Suprapubic skin (tissue), 4 donors: ENCODE data around the gene RRH. TPM values are rescaled to one million over a fixed set of nuclear protein-coding genes. Genes with fewer than 3 reads are reported as not detected.
"Not testable (repeated sequence)": the region's sequence is repeated elsewhere in the genome, so short reads cannot be mapped to it uniquely, and the experiment has no call there.

ENCODE experiments used
- DNase-seq, 2 donors: peaks; one replicate each; pipeline ENCODE4 v3.0.0-alpha.2; 2019; ENCODE audit warnings: low spot score in 2 of 2
- H3K27ac ChIP-seq: fragments of 200-600 bp; sonication (generic); one replicate; pipeline ENCODE4 v1.5.1; 2019
- H3K27me3 ChIP-seq: fragments of 200-600 bp; sonication (generic); one replicate; pipeline ENCODE4 v1.5.1; 2019
- H3K36me3 ChIP-seq: fragments of 200-600 bp; sonication (generic); one replicate; pipeline ENCODE4 v1.5.1; 2019
- H3K4me1 ChIP-seq: fragments of 200-600 bp; sonication (generic); one replicate; pipeline ENCODE4 v1.5.1; 2019
- H3K4me3 ChIP-seq: fragments of 200-600 bp; sonication (generic); one replicate; pipeline ENCODE4 v1.5.1; 2019; ENCODE audit warnings: mild to moderate bottlenecking
- H3K9me3 ChIP-seq: fragments of 200-600 bp; sonication (generic); one replicate; pipeline ENCODE4 v1.5.1; 2019
- EP300 ChIP-seq: sonication (generic); formaldehyde crosslinking; IDR thresholded peaks from one replicate; pipeline ENCODE4 v1.6.1; 2017; ENCODE audit warnings: antibody characterized with exemption
- POLR2A ChIP-seq, 2 donors: fragments of 450-650 bp; IDR thresholded peaks; one replicate each; pipeline ENCODE4 v1.6.1; 2017; ENCODE audit warnings: antibody characterized with exemption in 2 of 2, mild to moderate bottlenecking in 2 of 2, moderate library complexity in 2 of 2
- POLR2AphosphoS5 ChIP-seq, 3 donors: sonication (generic); formaldehyde crosslinking; IDR thresholded peaks; one replicate each; pipeline ENCODE4 v1.6.1; 2017; ENCODE audit warnings: antibody characterized with exemption in 3 of 3
- WGBS: methylation state at CpG from one replicate; pipeline ENCODE4 v1.1.5; 2018; 5-methylcytosine and 5-hydroxymethylcytosine counted together
- total RNA-seq, 4 donors: library from RNA; depleted of rRNA; stranded (reverse); fragments of >200 nt; gene quantifications; one replicate each; pipeline ENCODE4 v1.1.0, GENCODE V29; 2016
- TF ChIP-seq, protein P1 (sequence below), 2 donors: fragments of 200-600 bp in 1 of 2; fragments of 450-650 bp in 1 of 2; sonication (generic) in 1 of 2; IDR thresholded peaks; one replicate each; pipeline ENCODE4 v1.5.1; 2016 to 2019; ENCODE audit warnings: antibody characterized with exemption in 2 of 2, mild to moderate bottlenecking in 1 of 2, moderate library complexity in 1 of 2

RRH gene
- total RNA-seq, 4 donors from 2014 or later = 0.78 to 1.2 TPM; not detected in 2

GRCh38 chr4:109836985-109837384, 9.2 kb downstream of the RRH start:
- 89% methylated on average over 3 of the region's 3 CpGs for WGBS
- TF ChIP-seq, protein P1, sequence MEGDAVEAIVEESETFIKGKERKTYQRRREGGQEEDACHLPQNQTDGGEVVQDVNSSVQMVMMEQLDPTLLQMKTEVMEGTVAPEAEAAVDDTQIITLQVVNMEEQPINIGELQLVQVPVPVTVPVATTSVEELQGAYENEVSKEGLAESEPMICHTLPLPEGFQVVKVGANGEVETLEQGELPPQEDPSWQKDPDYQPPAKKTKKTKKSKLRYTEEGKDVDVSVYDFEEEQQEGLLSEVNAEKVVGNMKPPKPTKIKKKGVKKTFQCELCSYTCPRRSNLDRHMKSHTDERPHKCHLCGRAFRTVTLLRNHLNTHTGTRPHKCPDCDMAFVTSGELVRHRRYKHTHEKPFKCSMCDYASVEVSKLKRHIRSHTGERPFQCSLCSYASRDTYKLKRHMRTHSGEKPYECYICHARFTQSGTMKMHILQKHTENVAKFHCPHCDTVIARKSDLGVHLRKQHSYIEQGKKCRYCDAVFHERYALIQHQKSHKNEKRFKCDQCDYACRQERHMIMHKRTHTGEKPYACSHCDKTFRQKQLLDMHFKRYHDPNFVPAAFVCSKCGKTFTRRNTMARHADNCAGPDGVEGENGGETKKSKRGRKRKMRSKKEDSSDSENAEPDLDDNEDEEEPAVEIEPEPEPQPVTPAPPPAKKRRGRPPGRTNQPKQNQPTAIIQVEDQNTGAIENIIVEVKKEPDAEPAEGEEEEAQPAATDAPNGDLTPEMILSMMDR (IDR thresholded peaks at IDR 0.05) = no peak
- no peak for TF ChIP-seq POLR2AphosphoS5 (IDR thresholded peaks at IDR 0.05)
- TF ChIP-seq POLR2A (IDR thresholded peaks at IDR 0.05) = no peak
- no peak for TF ChIP-seq EP300
- DNase-seq = no peak
- Histone ChIP-seq H3K36me3 (no peaks in the 10 kb centered on the region), H3K27me3 (no peaks in the 10 kb centered on the region), H3K9me3 (no peaks in the 10 kb centered on the region), H3K4me1 (no peaks in the 10 kb centered on the region), H3K27ac (no peak overlapping the region), H3K4me3 (no peak overlapping the region)

DNA sequence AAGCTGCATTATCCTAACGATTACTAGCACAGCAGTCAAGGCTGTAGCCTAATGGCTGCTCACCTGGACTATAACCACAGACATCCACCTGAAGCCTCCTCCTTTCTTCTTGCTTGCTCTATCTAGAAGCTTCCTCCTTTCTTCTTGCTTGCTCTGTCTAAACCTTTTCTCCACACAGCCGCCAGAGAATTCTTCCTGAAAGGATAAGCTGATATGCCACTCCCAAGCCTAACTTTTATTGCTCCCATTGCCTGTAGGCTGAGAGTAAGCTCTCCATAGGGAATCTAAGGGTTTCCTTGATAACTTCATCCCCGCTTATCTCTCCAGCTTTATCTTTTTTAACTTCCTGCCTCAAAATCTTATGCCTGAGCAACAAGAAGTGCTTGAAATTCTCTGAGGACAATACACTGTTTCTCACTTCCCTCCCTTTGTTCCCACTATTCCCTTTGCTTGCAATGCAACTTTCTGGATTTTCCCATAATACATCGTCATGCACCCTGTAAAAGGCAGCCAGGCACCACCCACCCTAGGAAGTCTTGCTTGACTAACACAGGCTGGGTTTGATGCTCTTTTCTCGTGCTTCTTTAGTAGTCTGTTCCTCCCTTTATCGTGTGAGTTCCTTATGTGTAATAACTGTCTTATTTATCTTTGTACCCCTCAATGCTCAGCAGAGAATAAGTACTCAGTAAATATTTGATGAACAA, 18.8 kb downstream of the RRH start:
- Histone ChIP-seq H3K36me3 (peaks cover 4% of the 10 kb centered on the region), H3K27ac (no peak overlapping the region), H3K9me3 (no peaks in the 10 kb centered on the region), H3K27me3 (no peaks in the 10 kb centered on the region), H3K4me3 (no peak overlapping the region), H3K4me1 (no peaks in the 10 kb centered on the region)
- TF ChIP-seq, protein P1 (IDR thresholded peaks at IDR 0.05) = no peak
- TF ChIP-seq POLR2AphosphoS5 (IDR thresholded peaks at IDR 0.05) = no peak
- TF ChIP-seq POLR2A (IDR thresholded peaks at IDR 0.05) = no peak
- TF ChIP-seq EP300 = no peak
- WGBS = 65% methylated on average over 6 of the region's 6 CpGs
- DNase-seq = no peak

DNA sequence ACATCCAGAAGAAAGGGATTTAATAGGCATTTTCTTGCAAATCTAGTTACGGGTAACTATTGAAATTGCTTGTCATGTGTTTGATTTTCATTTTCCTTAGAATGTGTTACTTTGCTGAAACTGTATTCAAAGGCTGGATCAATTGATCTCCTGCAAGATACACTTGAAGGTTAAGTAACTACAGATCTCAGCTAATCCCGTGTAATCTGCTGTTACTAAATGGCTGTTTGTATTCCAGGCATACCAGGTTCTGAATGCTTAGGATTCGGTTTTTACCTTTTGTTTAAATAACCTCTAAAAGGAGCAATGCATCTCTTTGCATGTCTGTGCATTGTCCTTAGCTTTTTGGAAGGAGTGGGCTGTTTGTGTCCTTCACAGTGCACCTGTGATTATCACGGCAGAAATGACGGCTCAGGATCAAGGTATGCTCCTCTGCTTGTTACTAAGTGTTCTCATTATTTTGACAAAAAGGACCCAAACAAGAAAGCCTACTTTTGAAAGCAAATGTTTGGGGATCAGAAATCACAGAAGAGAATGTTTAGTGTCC, 20.2 kb downstream of the RRH start, which contains the start of gene LRIT3:
TSS of gene LRIT3 (plus strand) at position 212 of the 547 bp plus-strand sequence. CDS start at position 307, 95 bp downstream.
- no peak for DNase-seq
- H3K4me3 ChIP-seq = no peak within 1 kb of the TSS
- TF ChIP-seq POLR2A (IDR thresholded peaks at IDR 0.05) (no peak), POLR2AphosphoS5 (IDR thresholded peaks at IDR 0.05) (no peak), EP300 (no peak)
- TF ChIP-seq, protein P1 (IDR thresholded peaks at IDR 0.05) = no peak
- no peaks in the 10 kb centered on the region for H3K9me3 ChIP-seq
- no peaks in the 10 kb centered on the region for H3K27me3 ChIP-seq
- no peak within 1 kb of the TSS for H3K27ac ChIP-seq
- no peaks in the 10 kb centered on the region for H3K4me1 ChIP-seq
- 85% methylated on average over 5 of the region's 5 CpGs for WGBS
- H3K36me3 ChIP-seq = peaks cover under 1% of the 10 kb centered on the region

DNA sequence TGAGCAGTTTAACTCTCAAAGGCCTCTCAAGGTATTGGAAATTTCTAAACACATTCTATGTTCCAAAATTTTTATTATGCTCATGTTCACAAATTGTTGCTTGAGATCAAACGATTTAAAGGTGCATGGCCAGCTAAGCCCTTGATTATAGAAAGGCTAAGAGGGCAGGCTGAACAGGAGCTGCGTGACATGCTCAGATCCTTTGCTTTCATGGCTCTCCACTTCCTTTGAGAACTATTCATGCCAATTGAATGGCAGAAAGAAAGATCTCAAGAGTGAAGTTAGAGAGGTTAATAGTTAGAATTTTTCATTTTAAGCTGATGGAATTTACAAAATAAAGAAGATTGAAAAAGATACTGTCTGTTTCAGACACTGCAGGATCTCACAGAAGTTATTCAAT, 20.7 kb downstream of the RRH start:
- DNase-seq = no peak
- Histone ChIP-seq H3K9me3 (no peaks in the 10 kb centered on the region), H3K27me3 (no peaks in the 10 kb centered on the region), H3K27ac (no peak overlapping the region), H3K4me1 (no peaks in the 10 kb centered on the region), H3K36me3 (no peaks in the 10 kb centered on the region), H3K4me3 (no peak overlapping the region)
- TF ChIP-seq, protein P1 (IDR thresholded peaks at IDR 0.05) = no peak
- TF ChIP-seq POLR2AphosphoS5 (IDR thresholded peaks at IDR 0.05) (no peak), POLR2A (IDR thresholded peaks at IDR 0.05) (no peak), EP300 (no peak)
- WGBS = 89% methylated on average over 2 of the region's 2 CpGs

DNA sequence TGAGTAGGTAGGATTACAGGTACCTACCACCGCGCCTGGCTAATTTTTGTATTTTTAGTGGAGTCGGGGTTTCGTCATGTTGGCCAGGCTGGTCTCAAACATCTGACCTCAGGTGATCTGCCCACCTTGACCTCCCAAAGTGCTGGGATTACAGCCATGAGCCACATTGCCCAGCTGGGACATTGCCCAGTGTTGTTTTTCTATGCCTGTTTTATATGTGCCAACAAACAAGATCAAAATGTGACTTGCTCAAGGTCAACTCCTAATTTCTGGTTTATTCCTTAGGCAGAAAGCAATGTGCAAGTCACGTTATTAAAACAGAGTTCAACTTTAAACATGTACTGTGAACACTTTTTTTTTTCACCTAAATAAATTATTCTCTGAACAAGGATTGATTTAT, 22.8 kb downstream of the RRH start:
- Histone ChIP-seq H3K9me3 (no peaks in the 10 kb centered on the region), H3K36me3 (no peaks in the 10 kb centered on the region), H3K27me3 (no peaks in the 10 kb centered on the region), H3K4me3 (no peak overlapping the region), H3K4me1 (no peaks in the 10 kb centered on the region), H3K27ac (no peak overlapping the region)
- DNase-seq = no peak
- TF ChIP-seq, protein P1 (IDR thresholded peaks at IDR 0.05) = no peak
- no peak for TF ChIP-seq POLR2A (IDR thresholded peaks at IDR 0.05)
- TF ChIP-seq POLR2AphosphoS5 (IDR thresholded peaks at IDR 0.05) = no peak
- TF ChIP-seq EP300 = no peak
- 76% methylated on average over 5 of the region's 5 CpGs for WGBS

DNA sequence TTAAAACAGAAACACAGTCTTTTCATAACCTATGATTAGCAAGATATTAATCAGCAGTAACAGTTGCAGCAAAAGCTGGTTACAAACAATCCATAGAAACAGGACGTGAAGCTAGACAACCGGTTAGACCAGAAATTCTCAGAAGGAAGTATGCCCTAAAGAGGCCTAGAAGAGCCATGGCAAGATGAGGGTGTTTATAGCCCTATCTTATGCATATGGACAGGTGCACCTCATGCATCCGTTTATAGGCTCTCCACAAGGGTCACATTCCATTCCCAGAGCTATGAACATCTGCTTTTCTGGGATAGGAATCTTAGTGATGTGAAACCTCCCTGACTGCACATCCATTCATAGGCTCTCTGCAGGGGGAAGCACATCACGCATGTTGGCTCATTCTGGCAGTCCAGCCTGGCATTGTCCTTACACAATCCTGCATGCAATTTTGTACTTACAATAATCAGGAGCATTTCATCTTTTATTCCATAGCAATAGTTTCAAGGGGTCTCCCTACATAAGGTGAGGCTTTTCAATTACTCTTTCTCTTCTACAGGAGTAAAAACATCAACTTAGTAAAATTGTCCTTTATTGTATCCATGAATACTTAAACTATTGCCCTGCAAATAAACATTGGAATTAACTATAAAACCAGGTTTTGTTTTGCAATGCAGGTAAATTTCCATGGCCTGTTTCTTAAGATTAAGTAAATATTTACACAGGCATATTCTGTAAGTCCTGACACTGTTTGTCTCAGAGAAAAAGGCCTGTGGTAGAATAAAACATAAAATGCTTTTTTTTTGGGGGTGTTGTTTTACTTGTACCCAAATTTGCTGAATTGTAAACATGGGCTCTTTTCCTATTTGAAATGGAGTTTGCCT, 31.9 kb downstream of the RRH start:
- H3K4me1 ChIP-seq, H3K9me3 ChIP-seq, DNase-seq, H3K4me3 ChIP-seq, H3K27ac ChIP-seq, H3K36me3 ChIP-seq, H3K27me3 ChIP-seq: not testable (repeated sequence)
- WGBS = 72% methylated on average over 4 of the region's 4 CpGs
